K562 (cell line): ENCODE measurements around the gene ARHGEF12.

ENCODE experiments used
- EP300 ChIP-seq: IDR thresholded peaks from 2 replicates; pipeline ENCODE4 v1.6.1; 2012; ENCODE audit warnings: low read length, improper control_type of control experiment
- REST ChIP-seq, 2 experiments: fragments of 450-650 bp; formaldehyde crosslinking in 1 of 2; IDR thresholded peaks; 2 replicates each; pipeline versions ENCODE4 v1.4.0 to v1.6.1; 2014 to 2020; ENCODE audit warnings: mild to moderate bottlenecking in 2 of 2, borderline replicate concordance in 1 of 2, low read depth in 1 of 2

- no peak for TF ChIP-seq REST (IDR thresholded peaks at IDR 0.05; ENCODE audit: borderline replicate concordance)
- no peak for TF ChIP-seq REST (CRISPR knock-in tag; IDR thresholded peaks at IDR 0.05; ENCODE audit: low read depth)
- peak; percentile 9; the same call in 1 of the 2 replicates for TF ChIP-seq EP300
These were observed 2.1 kb downstream of the ARHGEF12 start for GRCh38 chr11:120338107-120338933.
